GM12801 (cell line): ENCODE results near the gene IKZF2.

Experiments used
- TF ChIP-seq, protein P1 (sequence below): IDR thresholded peaks from one replicate; pipeline ENCODE4 v1.5.1; 2011; ENCODE audit warnings: control low read depth; ENCODE audit not compliant: insufficient read length; ENCODE audit errors: extremely low read depth

IKZF2 gene

DNA sequence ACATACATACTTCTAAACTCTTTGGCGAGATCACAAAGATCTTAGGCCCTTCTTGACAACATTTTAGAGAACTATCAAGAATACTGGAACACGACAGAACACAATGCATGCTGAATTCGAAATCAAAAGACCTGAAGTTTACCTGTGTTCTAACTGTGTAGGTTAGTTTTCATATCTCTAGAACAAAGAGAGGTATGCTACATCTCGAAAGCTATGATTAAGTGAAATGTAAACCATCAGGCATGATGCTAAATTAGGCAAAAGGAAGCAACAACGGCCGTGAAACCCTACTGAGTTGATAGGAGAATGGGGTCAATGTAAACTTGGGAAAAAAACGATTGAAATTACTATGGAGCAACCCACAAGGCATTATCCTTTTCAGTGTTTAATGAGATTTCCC is 43.7 kb downstream of the IKZF2 start:
- TF ChIP-seq, protein P1, sequence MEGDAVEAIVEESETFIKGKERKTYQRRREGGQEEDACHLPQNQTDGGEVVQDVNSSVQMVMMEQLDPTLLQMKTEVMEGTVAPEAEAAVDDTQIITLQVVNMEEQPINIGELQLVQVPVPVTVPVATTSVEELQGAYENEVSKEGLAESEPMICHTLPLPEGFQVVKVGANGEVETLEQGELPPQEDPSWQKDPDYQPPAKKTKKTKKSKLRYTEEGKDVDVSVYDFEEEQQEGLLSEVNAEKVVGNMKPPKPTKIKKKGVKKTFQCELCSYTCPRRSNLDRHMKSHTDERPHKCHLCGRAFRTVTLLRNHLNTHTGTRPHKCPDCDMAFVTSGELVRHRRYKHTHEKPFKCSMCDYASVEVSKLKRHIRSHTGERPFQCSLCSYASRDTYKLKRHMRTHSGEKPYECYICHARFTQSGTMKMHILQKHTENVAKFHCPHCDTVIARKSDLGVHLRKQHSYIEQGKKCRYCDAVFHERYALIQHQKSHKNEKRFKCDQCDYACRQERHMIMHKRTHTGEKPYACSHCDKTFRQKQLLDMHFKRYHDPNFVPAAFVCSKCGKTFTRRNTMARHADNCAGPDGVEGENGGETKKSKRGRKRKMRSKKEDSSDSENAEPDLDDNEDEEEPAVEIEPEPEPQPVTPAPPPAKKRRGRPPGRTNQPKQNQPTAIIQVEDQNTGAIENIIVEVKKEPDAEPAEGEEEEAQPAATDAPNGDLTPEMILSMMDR, result no peak

DNA sequence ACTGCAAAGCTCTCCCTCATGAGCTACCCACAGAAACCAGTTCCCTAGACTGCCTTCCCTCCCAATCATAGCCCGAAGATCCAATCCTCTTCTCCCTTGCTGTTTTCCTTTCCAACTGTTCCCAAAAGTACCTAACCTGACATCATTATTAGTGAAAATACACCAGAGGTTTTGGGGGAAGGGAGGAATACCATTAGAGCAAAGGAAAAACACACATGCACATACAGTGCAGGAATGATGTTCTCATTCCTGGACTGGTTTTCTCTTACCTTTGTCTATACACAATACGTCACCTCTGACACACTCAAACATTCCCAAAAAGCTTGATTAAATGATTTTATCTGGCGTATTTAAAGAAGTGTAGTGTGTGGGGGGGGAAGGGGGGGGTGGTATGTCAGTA is 46.2 kb downstream of the IKZF2 start:
- TF ChIP-seq, protein P1, result no peak

DNA sequence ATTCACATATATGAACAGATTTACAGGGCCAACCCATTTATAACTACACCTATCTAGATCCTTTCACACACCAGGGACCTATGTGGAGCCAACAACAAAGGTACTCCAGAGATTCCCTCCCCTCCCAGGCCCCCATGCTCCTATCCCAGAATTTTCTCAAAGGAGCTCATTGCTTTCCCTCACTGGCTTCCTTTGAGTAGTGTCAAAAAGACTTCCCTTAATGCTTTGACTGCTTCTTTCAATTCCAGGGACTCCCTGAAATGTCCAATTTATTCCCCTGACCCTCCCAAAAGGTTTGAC is 46.6 kb downstream of the IKZF2 start:
- TF ChIP-seq, protein P1, result no peak

DNA sequence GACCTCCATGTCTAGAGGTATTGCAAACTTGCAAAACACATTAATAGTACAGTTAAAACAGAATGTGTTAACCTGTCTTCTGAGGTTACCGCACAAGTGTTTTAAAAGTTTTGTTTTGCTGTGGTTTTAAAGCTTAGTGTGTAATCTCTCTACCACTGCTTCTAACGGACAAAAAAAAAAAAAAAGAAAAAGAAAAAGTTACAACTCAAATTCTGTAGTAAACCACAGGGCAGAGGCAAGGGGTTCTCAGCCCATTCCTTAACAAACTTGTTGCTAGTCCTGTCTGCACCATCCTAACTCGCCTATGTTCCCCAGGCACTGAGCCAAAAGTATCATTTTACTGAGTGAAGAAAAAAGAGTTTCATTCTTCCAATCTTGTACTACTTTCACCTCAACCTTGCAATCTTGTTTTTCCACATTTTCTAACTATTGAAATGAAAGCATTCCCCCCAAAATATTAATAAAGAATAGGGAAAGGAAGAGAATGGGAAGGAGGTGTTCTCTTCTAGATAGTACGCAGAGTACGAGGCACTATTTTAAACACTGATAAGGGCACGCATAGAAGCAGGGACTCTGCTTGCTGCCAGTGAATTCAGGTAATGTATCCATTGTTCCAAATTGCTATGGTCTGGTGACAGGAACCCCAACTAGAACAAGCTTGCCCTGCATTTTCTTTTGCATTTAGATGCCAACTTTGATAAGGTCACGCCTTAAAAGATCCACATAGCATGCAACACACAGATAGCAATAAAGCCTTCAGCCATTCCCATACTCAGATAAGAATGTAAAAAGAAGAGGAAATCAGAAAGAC is 47.1 kb downstream of the IKZF2 start:
- TF ChIP-seq, protein P1, result no peak

DNA sequence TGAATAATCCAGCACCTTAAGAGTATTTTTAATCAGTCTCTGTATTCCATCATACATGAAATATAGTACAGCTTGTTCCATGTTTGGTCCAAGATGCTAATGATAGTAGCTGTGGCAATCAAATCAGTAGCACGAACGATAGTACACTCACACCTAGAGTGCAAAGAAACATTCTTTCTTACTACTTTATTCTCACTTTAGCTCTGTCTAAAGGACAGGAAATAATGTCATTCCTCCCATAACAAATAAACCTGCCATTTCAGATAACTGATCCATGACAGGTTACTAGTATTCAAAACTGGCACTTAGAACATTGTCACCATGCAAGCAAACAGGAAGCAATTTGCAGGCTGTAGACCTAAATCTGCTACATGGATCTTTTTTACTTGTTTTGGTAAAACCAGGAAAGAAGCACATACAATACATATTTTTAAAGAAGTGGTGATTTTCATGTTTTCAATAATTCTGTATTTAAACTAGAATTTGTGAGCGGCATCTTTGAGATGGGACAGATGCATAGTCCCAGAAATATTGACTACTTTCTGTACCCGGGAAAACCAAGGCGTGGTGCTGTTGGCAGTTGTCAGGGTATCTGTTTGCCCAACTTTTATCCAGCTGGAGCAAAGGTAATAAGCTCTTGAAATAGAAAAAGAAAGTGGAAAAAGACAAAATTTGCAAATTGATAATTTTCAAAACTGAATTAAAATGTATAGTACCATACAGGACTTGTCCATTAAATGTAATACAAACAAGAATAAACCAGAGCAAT is 49.5 kb downstream of the IKZF2 start:
- TF ChIP-seq, protein P1, result no peak

DNA sequence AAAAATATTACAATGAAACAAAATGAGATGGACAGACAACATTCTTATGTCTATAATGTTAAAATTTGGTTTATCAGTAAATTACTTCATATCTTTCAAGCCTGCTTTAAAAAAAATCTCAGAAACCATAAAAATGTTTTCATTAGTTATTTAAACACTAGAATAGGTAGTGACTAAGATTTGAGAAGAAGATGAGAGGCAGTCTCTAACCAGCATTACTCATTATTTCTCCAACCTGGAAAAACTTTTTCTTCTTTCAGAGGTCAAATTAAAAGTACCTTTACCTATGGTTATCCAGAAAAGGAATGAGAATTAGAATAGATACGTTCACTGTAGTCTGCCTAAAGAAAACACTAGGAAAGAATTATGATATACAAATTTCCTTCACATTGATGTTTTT is 50.3 kb downstream of the IKZF2 start:
- TF ChIP-seq, protein P1, result no peak

DNA sequence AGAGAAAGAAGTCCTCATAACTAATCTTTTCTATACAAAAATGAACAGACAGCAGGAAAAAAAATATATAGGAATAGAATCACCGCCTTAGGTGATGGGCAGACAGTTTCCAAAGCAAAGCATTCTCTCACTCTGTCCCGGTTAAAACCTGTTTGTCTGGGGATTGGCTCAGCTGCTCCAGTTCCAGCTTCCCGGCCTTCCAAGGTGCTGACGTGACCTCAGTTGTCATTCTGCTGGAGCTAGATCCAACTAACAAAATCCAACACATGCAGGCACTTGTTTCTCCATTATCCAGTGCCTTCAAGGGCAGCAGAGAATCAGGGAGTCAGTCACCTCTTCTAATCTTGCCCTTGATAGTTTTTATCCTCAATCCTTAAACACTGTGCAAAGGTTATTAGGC is 52.8 kb downstream of the IKZF2 start:
- TF ChIP-seq, protein P1, result no peak
